SH-SY5Y (cell line): ENCODE results near the gene HSPA1B.

Experiments used
- GATA2 ChIP-seq: IDR thresholded peaks from 2 replicates; pipeline ENCODE4 v1.6.1; 2011; ENCODE audit warnings: mild to moderate bottlenecking, low read depth, low read length
- GATA3 ChIP-seq: IDR thresholded peaks from 2 replicates; pipeline ENCODE4 v1.6.1; 2011; ENCODE audit warnings: low read depth, mild to moderate bottlenecking, low read length, moderate library complexity

HSPA1B gene

GRCh38 chr6:31792761-31793171, 34.8 kb upstream of the HSPA1B start:
- no peak for TF ChIP-seq GATA2
- no peak for TF ChIP-seq GATA3

- no peak for TF ChIP-seq GATA3
- no peak for TF ChIP-seq GATA2
Measured at GRCh38 chr6:31794294-31794865, 33.2 kb upstream of the HSPA1B start.

GRCh38 chr6:31794866-31795615, 32.5 kb upstream of the HSPA1B start:
- TF ChIP-seq GATA2 (no peak), GATA3 (no peak)

GRCh38 chr6:31795616-31796298, 31.8 kb upstream of the HSPA1B start, which contains the start of gene VARS1:
Gene VARS1, minus strand, starts transcription at chr6:31795752. Its CDS starts 535 bp downstream, at chr6:31795217.
- TF ChIP-seq GATA3 (no peak), GATA2 (no peak)

GRCh38 chr6:31796993-31797385, 30.5 kb upstream of the HSPA1B start:
- TF ChIP-seq GATA2 (no peak), GATA3 (no peak)

- TF ChIP-seq GATA2 (no peak), GATA3 (no peak)
Measured at GRCh38 chr6:31797588-31797987, 29.9 kb upstream of the HSPA1B start.

- no peak for TF ChIP-seq GATA2
- no peak for TF ChIP-seq GATA3
Measured at GRCh38 chr6:31799781-31800180, 27.8 kb upstream of the HSPA1B start.

- TF ChIP-seq GATA3 (no peak), GATA2 (no peak)
Measured at GRCh38 chr6:31805939-31806469, 21.5 kb upstream of the HSPA1B start.

GRCh38 chr6:31806470-31807272, 20.9 kb upstream of the HSPA1B start, which contains the start of gene LSM2:
Gene LSM2, minus strand, starts transcription at chr6:31806966. Its CDS starts 209 bp downstream, at chr6:31806757.
- TF ChIP-seq GATA3 (no peak), GATA2 (0 out of 2 replicates have a peak, but pooled peaks have one; percentile 13)

GRCh38 chr6:31811645-31812044, 15.9 kb upstream of the HSPA1B start:
- no peak for TF ChIP-seq GATA3
- TF ChIP-seq GATA2: no peak

GRCh38 chr6:31813465-31813849, 14.1 kb upstream of the HSPA1B start:
- TF ChIP-seq GATA3: no peak
- no peak for TF ChIP-seq GATA2

- TF ChIP-seq GATA3: no peak
- no peak for TF ChIP-seq GATA2
Measured at GRCh38 chr6:31814677-31815024, 12.9 kb upstream of the HSPA1B start.

GRCh38 chr6:31815025-31815838, 12.3 kb upstream of the HSPA1B start, which contains the start of the genes HSPA1A and HSPA1L:
Gene HSPA1A, plus strand, starts transcription at chr6:31815543. Its CDS starts 214 bp downstream, at chr6:31815757.
Gene HSPA1L, minus strand, starts transcription at chr6:31815283. Its CDS starts 3,311 bp downstream, at chr6:31811972.
- no peak for TF ChIP-seq GATA2
- TF ChIP-seq GATA3: no peak

- no peak for TF ChIP-seq GATA2
- TF ChIP-seq GATA3: no peak
Measured at GRCh38 chr6:31819871-31820299, 7.7 kb upstream of the HSPA1B start.
